HT-29 (cell line): Measurements from ENCODE around the gene PLEKHG5. TPM values are rescaled to one million over a fixed set of nuclear protein-coding genes. Genes with fewer than 3 reads are reported as not detected.

Experiments used
- DNase-seq: peaks from one replicate; pipeline ENCODE4 v3.0.0-alpha.2; 2015; ENCODE audit warnings: low spot score
- total RNA-seq: library from RNA; depleted of rRNA; stranded (reverse); fragments of >200 nt; shearing (Covaris generic); gene quantifications from 2 replicates; pipeline ENCODE4 v1.2.3, GENCODE V29; 2014

PLEKHG5 gene
- total RNA-seq, 1 experiment from 2014 or later = 14.6 TPM

GRCh38 chr1:6511056-6511455 is 19.6 kb upstream of the PLEKHG5 start:
- no peak for DNase-seq

- DNase-seq = no peak
These were observed 19.0 kb upstream of the PLEKHG5 start for GRCh38 chr1:6510493-6510892.

GRCh38 chr1:6509919-6510291 is 18.4 kb upstream of the PLEKHG5 start:
- DNase-seq = no peak

- no peak for DNase-seq
These were observed 17.9 kb upstream of the PLEKHG5 start for GRCh38 chr1:6509220-6509918.

- DNase-seq = no peak
These were observed 17.3 kb upstream of the PLEKHG5 start for GRCh38 chr1:6508816-6509189.

GRCh38 chr1:6508154-6508815 is 16.8 kb upstream of the PLEKHG5 start:
- DNase-seq = no peak

- no peak for DNase-seq
These were observed 16.0 kb upstream of the PLEKHG5 start for GRCh38 chr1:6507461-6507911.

- DNase-seq = no peak
These were observed 15.6 kb upstream of the PLEKHG5 start for GRCh38 chr1:6507037-6507428.

GRCh38 chr1:6506210-6507036 is 15.0 kb upstream of the PLEKHG5 start:
- DNase-seq = no peak

- DNase-seq = no peak
These were observed 14.1 kb upstream of the PLEKHG5 start for GRCh38 chr1:6505367-6506209.

- no peak for DNase-seq
These were observed 13.4 kb upstream of the PLEKHG5 start for GRCh38 chr1:6504887-6505286.

GRCh38 chr1:6503884-6504602 is 12.6 kb upstream of the PLEKHG5 start:
- no peak for DNase-seq

- no peak for DNase-seq
These were observed 10.8 kb upstream of the PLEKHG5 start for GRCh38 chr1:6502000-6502891.

GRCh38 chr1:6501279-6501813 is 9.9 kb upstream of the PLEKHG5 start:
- DNase-seq = no peak

GRCh38 chr1:6500544-6501278 is 9.2 kb upstream of the PLEKHG5 start:
- no peak for DNase-seq

GRCh38 chr1:6499296-6499695 is 7.8 kb upstream of the PLEKHG5 start:
- no peak for DNase-seq

GRCh38 chr1:6498576-6499111 is 7.2 kb upstream of the PLEKHG5 start:
- DNase-seq = no peak

- no peak for DNase-seq
These were observed 6.6 kb upstream of the PLEKHG5 start for GRCh38 chr1:6497867-6498575.
